Colonic mucosa (tissue), 4 donors: ENCODE measurements around the gene MB21D2. TPM values are rescaled to one million over a fixed set of nuclear protein-coding genes. Genes with fewer than 3 reads are reported as not detected.
"Not testable (repeated sequence)": the region's sequence is repeated elsewhere in the genome, so short reads cannot be mapped to it uniquely, and the experiment has no call there.

ENCODE experiments used
- DNase-seq: peaks from one replicate; pipeline ENCODE4 v3.0.0-alpha.2; 2020
- H3K27ac ChIP-seq: fragments of 200-600 bp; one replicate; pipeline ENCODE4 v1.8.0; 2021
- H3K27me3 ChIP-seq: fragments of 200-600 bp; one replicate; pipeline ENCODE4 v1.8.0; 2021
- H3K36me3 ChIP-seq: fragments of 200-600 bp; one replicate; pipeline ENCODE4 v1.8.0; 2021
- H3K4me1 ChIP-seq: fragments of 200-600 bp; one replicate; pipeline ENCODE4 v1.8.0; 2021; ENCODE audit warnings: mild to moderate bottlenecking
- H3K4me3 ChIP-seq: fragments of 200-600 bp; one replicate; pipeline ENCODE4 v1.8.0; 2021
- H3K9ac ChIP-seq, 2 donors: one replicate each; pipeline ENCODE4 v1.7.0; 2013; ENCODE audit warnings: control low read depth in 2 of 2, low read depth in 2 of 2, low read length in 2 of 2
- H3K9me3 ChIP-seq: fragments of 200-600 bp; one replicate; pipeline ENCODE4 v1.8.0; 2021
- CTCF ChIP-seq: fragments of 200-600 bp; IDR thresholded peaks from one replicate; pipeline ENCODE4 v1.8.0; 2022; ENCODE audit warnings: antibody characterized with exemption, mild to moderate bottlenecking
- intact Hi-C: fragments of 100-400 bp; cut with DNase I; formaldehyde crosslinking; loops from one replicate; pipeline ENCODE4 v1.14.1; 2022
- total RNA-seq, 2 donors: library from RNA; stranded (reverse); fragmentation: NEBNext Ultra II Directional in 1 of 2; extraction: Animal tissue kit (Norgen Biotek cat#: 25700) in 1 of 2; gene quantifications; one replicate each; pipeline ENCODE4 v1.2.1, GENCODE V29; 2021
- donor health status: healthy.
- donor health status: DM: no; HTN: no; CAD: no.
- donor health status: DM: no; HTN: no; CAD: no.

MB21D2 gene
- total RNA-seq, 2 donors from 2014 or later = 2.8 to 4.4 TPM

- Histone ChIP-seq H3K36me3 (no peaks in the 10 kb centered on the region), H3K4me1 (no peaks in the 10 kb centered on the region), H3K9me3 (no peaks in the 10 kb centered on the region), H3K9ac (no peak overlapping the region), H3K27me3 (no peaks in the 10 kb centered on the region), H3K27ac (no peak overlapping the region), H3K4me3 (no peak overlapping the region)
- intact Hi-C loops = no loop called here
- DNase-seq = no peak
- no peak for TF ChIP-seq CTCF
Observed at GRCh38 chr3:192858849-192859585, 58.6 kb downstream of the MB21D2 start.

- Histone ChIP-seq H3K4me3 (no peak overlapping the region), H3K36me3 (no peaks in the 10 kb centered on the region), H3K27ac (no peak overlapping the region), H3K4me1 (peaks cover 4% of the 10 kb centered on the region), H3K27me3 (no peaks in the 10 kb centered on the region), H3K9ac (no peak overlapping the region), H3K9me3 (no peaks in the 10 kb centered on the region)
- no peak for DNase-seq
- no peak for TF ChIP-seq CTCF
- intact Hi-C loops = no loop called here
Observed at GRCh38 chr3:192857260-192857661, 60.4 kb downstream of the MB21D2 start.

- Histone ChIP-seq H3K9ac (no peak overlapping the region), H3K27ac (no peak overlapping the region), H3K27me3 (no peaks in the 10 kb centered on the region), H3K4me3 (no peak overlapping the region), H3K9me3 (no peaks in the 10 kb centered on the region), H3K4me1 (peaks cover 13% of the 10 kb centered on the region), H3K36me3 (no peaks in the 10 kb centered on the region)
- no peak for DNase-seq
- TF ChIP-seq CTCF = no peak
- intact Hi-C loops = no loop called here
Observed at GRCh38 chr3:192855434-192855833, 62.2 kb downstream of the MB21D2 start.

GRCh38 chr3:192851821-192852372 is 65.8 kb downstream of the MB21D2 start:
- DNase-seq = peak; percentile 85
- H3K4me3 ChIP-seq = no peak overlapping the region
- no peaks in the 10 kb centered on the region for H3K9me3 ChIP-seq
- no peak for TF ChIP-seq CTCF
- no peak overlapping the region for H3K9ac ChIP-seq
- peak overlapping the region; percentile 34 for H3K27ac ChIP-seq
- H3K27me3 ChIP-seq = no peaks in the 10 kb centered on the region
- peaks cover 13% of the 10 kb centered on the region for H3K4me1 ChIP-seq
- no peaks in the 10 kb centered on the region for H3K36me3 ChIP-seq
- intact Hi-C loops = no loop called here

- intact Hi-C loops = no loop called here
- Histone ChIP-seq H3K4me3 (no peak overlapping the region), H3K9ac (peak overlapping the region in 1 of 2 donors; percentile 51), H3K9me3 (no peaks in the 10 kb centered on the region), H3K4me1 (peaks cover 13% of the 10 kb centered on the region), H3K27me3 (no peaks in the 10 kb centered on the region), H3K27ac (peak overlapping the region; percentile 39), H3K36me3 (no peaks in the 10 kb centered on the region)
- TF ChIP-seq CTCF = no peak
- DNase-seq = peak; percentile 76
Observed at GRCh38 chr3:192850451-192850981, 67.1 kb downstream of the MB21D2 start.

- H3K9ac ChIP-seq, H3K4me3 ChIP-seq, H3K27me3 ChIP-seq, H3K9me3 ChIP-seq, intact Hi-C loops, DNase-seq, H3K36me3 ChIP-seq: not testable (repeated sequence)
- peaks cover 13% of the 10 kb centered on the region for H3K4me1 ChIP-seq
- peak overlapping the region; percentile 39 for H3K27ac ChIP-seq
Observed at GRCh38 chr3:192849821-192850220, 67.8 kb downstream of the MB21D2 start.
